Loucy (cell line): ENCODE measurements around the gene RNF182.

Source experiments
- H2AFZ ChIP-seq: fragments of 200-600 bp; sonication (generic); 2 replicates; pipeline ENCODE4 v1.6.0; 2016; ENCODE audit warnings: antibody characterized with exemption, mild to moderate bottlenecking, low read length, moderate library complexity
- H3F3A ChIP-seq: fragments of 200-600 bp; 2 replicates; pipeline ENCODE4 v1.6.0; 2016; ENCODE audit warnings: antibody characterized with exemption, low read depth, mild to moderate bottlenecking
- H3K27me3 ChIP-seq: fragments of 200-600 bp; sonication (generic); 2 replicates; pipeline ENCODE4 v1.6.1; 2014; ENCODE audit warnings: low read length, mild to moderate bottlenecking; ENCODE audit not compliant: insufficient read depth, poor library complexity, severe bottlenecking
- H3K36me3 ChIP-seq: fragments of 200-600 bp; sonication (generic); 2 replicates; pipeline ENCODE4 v1.6.1; 2016; ENCODE audit warnings: low read length; ENCODE audit not compliant: insufficient read depth
- H3K4me1 ChIP-seq: fragments of 200-600 bp; sonication (generic); 2 replicates; pipeline ENCODE4 v1.5.1; 2014; ENCODE audit warnings: low read length, mild to moderate bottlenecking; ENCODE audit not compliant: insufficient read depth, poor library complexity, severe bottlenecking
- H3K4me2 ChIP-seq: fragments of 200-600 bp; sonication (generic); 2 replicates; pipeline ENCODE4 v1.6.0; 2014; ENCODE audit warnings: antibody characterized with exemption, low read length, low read depth, mild to moderate bottlenecking; ENCODE audit not compliant: poor library complexity, severe bottlenecking
- H3K4me3 ChIP-seq: fragments of 200-600 bp; sonication (generic); 2 replicates; pipeline ENCODE4 v1.5.1; 2014; ENCODE audit warnings: low read length, mild to moderate bottlenecking, mixed read lengths; ENCODE audit not compliant: poor library complexity, severe bottlenecking
- H3K79me2 ChIP-seq: fragments of 200-600 bp; sonication (generic); 2 replicates; pipeline ENCODE4 v1.6.1; 2014; ENCODE audit warnings: low read length; ENCODE audit not compliant: insufficient read depth
- H3K9ac ChIP-seq: fragments of 200-600 bp; sonication (generic); 2 replicates; pipeline ENCODE4 v1.6.0; 2014; ENCODE audit warnings: mild to moderate bottlenecking, low read depth, low read length, moderate library complexity; ENCODE audit not compliant: poor library complexity, severe bottlenecking
- H3K9me2 ChIP-seq: fragments of 200-600 bp; sonication (generic); replicated peaks from 2 replicates; pipeline ENCODE4 v1.6.1; 2016; ENCODE audit warnings: low read depth, low read length, mixed read lengths
- H3K9me3 ChIP-seq: fragments of 200-600 bp; sonication (generic); 2 replicates; pipeline ENCODE4 v1.6.1; 2014; ENCODE audit warnings: mild to moderate bottlenecking, antibody characterized with exemption, low read length, low read depth; ENCODE audit not compliant: insufficient read depth
- H4K20me1 ChIP-seq: fragments of 200-600 bp; sonication (generic); 2 replicates; pipeline ENCODE4 v1.6.0; 2014; ENCODE audit warnings: antibody characterized with exemption, low read length, mild to moderate bottlenecking; ENCODE audit not compliant: insufficient read depth, poor library complexity, severe bottlenecking
- CTCF ChIP-seq: fragments of 200-600 bp; sonication (generic); conservative IDR thresholded peaks from 2 replicates; pipeline ENCODE4 v1.5.1; 2014; ENCODE audit warnings: mild to moderate bottlenecking, antibody characterized with exemption, low read length
- EZH2phosphoT487 ChIP-seq: fragments of 200-600 bp; IDR thresholded peaks from 2 replicates; pipeline ENCODE4 v1.6.1; 2018; ENCODE audit warnings: antibody characterized with exemption, mild to moderate bottlenecking, moderate library complexity, borderline replicate concordance

RNF182 gene

DNA sequence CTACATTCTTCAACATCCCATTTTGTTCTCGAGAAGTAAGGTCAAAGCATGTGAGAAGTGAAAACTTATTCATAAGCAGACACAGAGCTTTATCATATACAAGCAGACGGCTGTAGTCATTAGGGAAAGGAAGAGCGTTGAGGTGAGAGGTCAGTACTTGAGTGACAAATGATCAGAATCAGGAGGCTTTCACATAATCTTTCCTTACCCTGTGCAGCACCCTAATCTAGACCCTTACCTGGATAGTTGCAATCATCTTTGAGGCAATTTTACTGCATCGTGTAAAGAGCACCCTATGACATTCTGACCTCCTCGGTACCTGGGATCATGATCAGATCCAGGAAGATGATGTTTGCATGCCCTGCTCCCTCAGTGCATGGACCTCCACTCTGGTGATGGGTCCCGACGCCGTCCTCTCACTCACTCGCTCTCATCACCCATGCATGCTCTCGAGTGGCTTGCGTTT, 62.7 kb downstream of the RNF182 start:
- H3K79me2 ChIP-seq, result no peaks in the 10 kb centered on the region
- H2AFZ ChIP-seq, result no peak overlapping the region
- H3K4me2 ChIP-seq, result no peak overlapping the region
- no peaks in the 10 kb centered on the region for H4K20me1 ChIP-seq
- no peaks in the 10 kb centered on the region for H3K9me2 ChIP-seq
- no peaks in the 10 kb centered on the region for H3K4me1 ChIP-seq
- peaks cover 24% of the 10 kb centered on the region for H3K27me3 ChIP-seq
- H3K4me3 ChIP-seq, result no peak overlapping the region
- no peaks in the 10 kb centered on the region for H3F3A ChIP-seq
- TF ChIP-seq CTCF (no peak), EZH2phosphoT487 (no peak)
- H3K9ac ChIP-seq, result no peak overlapping the region
- H3K36me3 ChIP-seq, result no peaks in the 10 kb centered on the region
- no peaks in the 10 kb centered on the region for H3K9me3 ChIP-seq

DNA sequence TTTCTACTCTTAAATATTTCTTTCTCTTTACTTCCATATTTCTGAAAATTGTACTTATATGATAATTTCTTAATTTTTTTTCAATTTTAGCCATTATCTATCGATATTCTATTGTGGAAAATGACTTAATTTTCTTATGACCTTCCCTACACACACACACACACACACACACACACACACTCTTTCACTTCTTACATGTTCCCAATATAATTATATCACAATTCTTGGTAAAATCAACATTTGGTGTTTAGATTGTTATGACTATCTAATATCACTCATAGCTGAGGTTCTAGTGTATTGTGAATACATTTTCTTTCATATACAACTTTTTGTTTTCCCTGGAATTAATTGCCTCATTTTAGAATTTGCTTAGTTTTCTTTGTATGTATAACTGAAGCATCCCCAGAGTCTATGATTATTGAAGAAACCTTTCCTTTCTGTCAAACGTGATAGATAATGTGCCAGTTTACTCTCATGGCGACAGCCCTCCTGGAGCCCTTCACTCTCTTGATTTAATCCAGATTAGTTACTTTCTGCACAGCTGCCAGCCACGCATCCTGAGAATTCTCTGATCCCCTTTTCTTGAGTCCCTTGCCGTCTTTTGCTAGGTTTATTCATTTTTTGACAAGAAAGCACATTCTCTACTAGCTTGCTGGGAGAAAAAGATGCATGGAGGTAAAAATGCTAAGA, 63.4 kb downstream of the RNF182 start:
- Histone ChIP-seq H3K4me1 (no peaks in the 10 kb centered on the region), H4K20me1 (no peaks in the 10 kb centered on the region), H3K36me3 (no peaks in the 10 kb centered on the region), H3K79me2 (no peaks in the 10 kb centered on the region), H3K27me3 (peaks cover 20% of the 10 kb centered on the region), H3K9ac (no peak overlapping the region), H3K4me3 (no peak overlapping the region), H3K9me2 (no peaks in the 10 kb centered on the region), H3F3A (no peaks in the 10 kb centered on the region), H3K4me2 (no peak overlapping the region), H2AFZ (no peak overlapping the region), H3K9me3 (no peaks in the 10 kb centered on the region)
- no peak for TF ChIP-seq CTCF
- no peak for TF ChIP-seq EZH2phosphoT487

GRCh38 chr6:13988908-13989307, 64.2 kb downstream of the RNF182 start:
- Histone ChIP-seq H3K4me1 (no peaks in the 10 kb centered on the region), H3K36me3 (no peaks in the 10 kb centered on the region), H3K4me2 (no peak overlapping the region), H4K20me1 (no peaks in the 10 kb centered on the region), H3K79me2 (no peaks in the 10 kb centered on the region), H3K4me3 (no peak overlapping the region), H2AFZ (no peak overlapping the region), H3F3A (no peaks in the 10 kb centered on the region), H3K9me2 (no peaks in the 10 kb centered on the region), H3K9ac (no peak overlapping the region), H3K9me3 (no peaks in the 10 kb centered on the region), H3K27me3 (peaks cover 13% of the 10 kb centered on the region)
- TF ChIP-seq CTCF (no peak), EZH2phosphoT487 (no peak)
